ENCODE measurements around the gene BFSP2. TPM values are rescaled to one million over a fixed set of nuclear protein-coding genes. Genes with fewer than 3 reads are reported as not detected.

Gene BFSP2
- polyA plus RNA-seq, 1 experiment = not detected

DNA sequence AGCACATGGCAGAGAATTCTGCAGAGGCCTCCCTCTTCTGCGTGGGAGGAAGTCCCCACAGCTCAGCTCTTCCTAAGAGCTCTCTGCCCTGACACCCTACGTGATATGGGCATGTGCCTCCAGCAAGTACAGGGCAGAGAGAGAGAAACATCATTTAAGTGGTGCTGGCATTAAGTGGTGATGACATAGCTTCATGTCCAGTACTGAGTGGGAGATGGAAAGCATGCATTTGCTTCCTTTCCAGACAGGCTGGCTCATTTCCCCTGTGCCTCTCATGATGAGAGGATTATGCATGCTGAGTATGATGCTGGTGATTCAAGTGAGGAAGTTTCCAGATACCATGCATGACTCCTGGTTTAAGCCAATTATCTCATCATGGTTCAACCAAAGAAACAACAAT lies 26.9 kb downstream of the BFSP2 start:
- CTCF ChIA-PET = interaction anchor here (0.8 to 3.0 kb wide), 5 partner anchors 9 to 701 kb away, joined by 3 to 8 read pairs (median 3); no protein-coding TSS in a partner anchor
- TF ChIP-seq, protein P1, sequence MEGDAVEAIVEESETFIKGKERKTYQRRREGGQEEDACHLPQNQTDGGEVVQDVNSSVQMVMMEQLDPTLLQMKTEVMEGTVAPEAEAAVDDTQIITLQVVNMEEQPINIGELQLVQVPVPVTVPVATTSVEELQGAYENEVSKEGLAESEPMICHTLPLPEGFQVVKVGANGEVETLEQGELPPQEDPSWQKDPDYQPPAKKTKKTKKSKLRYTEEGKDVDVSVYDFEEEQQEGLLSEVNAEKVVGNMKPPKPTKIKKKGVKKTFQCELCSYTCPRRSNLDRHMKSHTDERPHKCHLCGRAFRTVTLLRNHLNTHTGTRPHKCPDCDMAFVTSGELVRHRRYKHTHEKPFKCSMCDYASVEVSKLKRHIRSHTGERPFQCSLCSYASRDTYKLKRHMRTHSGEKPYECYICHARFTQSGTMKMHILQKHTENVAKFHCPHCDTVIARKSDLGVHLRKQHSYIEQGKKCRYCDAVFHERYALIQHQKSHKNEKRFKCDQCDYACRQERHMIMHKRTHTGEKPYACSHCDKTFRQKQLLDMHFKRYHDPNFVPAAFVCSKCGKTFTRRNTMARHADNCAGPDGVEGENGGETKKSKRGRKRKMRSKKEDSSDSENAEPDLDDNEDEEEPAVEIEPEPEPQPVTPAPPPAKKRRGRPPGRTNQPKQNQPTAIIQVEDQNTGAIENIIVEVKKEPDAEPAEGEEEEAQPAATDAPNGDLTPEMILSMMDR (IDR thresholded peaks at IDR 0.05; ENCODE audit: insufficient read depth, low read depth, low read length) = no peak
- H3K27me3 ChIP-seq (ENCODE audit: control insufficient read depth, insufficient read depth, low read length) = peaks cover 4% of the 10 kb centered on the region
- POLR2A ChIA-PET = no interaction called here
- no peak overlapping the region for H3K4me3 ChIP-seq (ENCODE audit: low read depth, low read length)
- no peaks in the 10 kb centered on the region for H3K36me3 ChIP-seq (ENCODE audit: control insufficient read depth, insufficient read depth, low read length)
- DNase-seq (ENCODE audit: low read depth) = no peak

GRCh38 chr3:133428552-133428951 lies 28.7 kb downstream of the BFSP2 start:
- TF ChIP-seq, protein P1 (IDR thresholded peaks at IDR 0.05; ENCODE audit: insufficient read depth, low read depth, low read length) = no peak
- CTCF ChIA-PET = no interaction called here
- DNase-seq (ENCODE audit: low read depth) = no peak
- Histone ChIP-seq H3K36me3 (ENCODE audit: control insufficient read depth, insufficient read depth, low read length) (no peaks in the 10 kb centered on the region), H3K4me3 (ENCODE audit: low read depth, low read length) (no peak overlapping the region), H3K27me3 (ENCODE audit: control insufficient read depth, insufficient read depth, low read length) (0 out of 2 replicates have a peak, but pooled peaks cover 2% of the 10 kb centered on the region)
- POLR2A ChIA-PET = no interaction called here

- 0 out of 2 replicates have a peak, but pooled peaks cover 2% of the 10 kb centered on the region for H3K27me3 ChIP-seq (ENCODE audit: control insufficient read depth, insufficient read depth, low read length)
- TF ChIP-seq, protein P1 (IDR thresholded peaks at IDR 0.05; ENCODE audit: insufficient read depth, low read depth, low read length) = no peak
- no peak overlapping the region for H3K4me3 ChIP-seq (ENCODE audit: low read depth, low read length)
- ChIA-PET POLR2A (no interaction called here), CTCF (no interaction called here)
- no peaks in the 10 kb centered on the region for H3K36me3 ChIP-seq (ENCODE audit: control insufficient read depth, insufficient read depth, low read length)
- DNase-seq (ENCODE audit: low read depth) = no peak
Observed at GRCh38 chr3:133429063-133429462, 29.2 kb downstream of the BFSP2 start.

DNA sequence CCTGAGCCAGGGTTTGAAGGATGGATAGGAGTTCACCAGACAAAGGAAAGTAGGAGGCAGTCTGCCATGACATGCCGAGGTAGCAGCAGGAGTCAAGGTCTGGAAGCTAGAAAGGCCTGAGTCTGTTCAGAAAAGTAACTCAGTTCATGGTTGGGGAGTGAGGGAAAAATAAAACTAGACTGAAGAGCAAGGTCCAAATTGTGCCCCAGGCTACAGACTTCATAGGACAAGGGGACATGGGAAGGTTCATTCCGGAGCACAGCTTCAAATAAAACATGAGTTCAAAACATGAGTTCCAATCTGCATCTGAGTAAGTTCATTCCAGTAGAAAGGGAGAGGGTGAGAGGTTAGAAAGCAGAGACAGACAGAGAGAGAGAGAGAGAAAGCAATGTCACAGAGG lies 39.7 kb downstream of the BFSP2 start:
- ChIA-PET POLR2A (no interaction called here), CTCF (interaction anchor here (0.9 to 1.0 kb wide), 2 partner anchors 13 to 708 kb away, joined by 3 read pairs; no protein-coding TSS in a partner anchor)

DNA sequence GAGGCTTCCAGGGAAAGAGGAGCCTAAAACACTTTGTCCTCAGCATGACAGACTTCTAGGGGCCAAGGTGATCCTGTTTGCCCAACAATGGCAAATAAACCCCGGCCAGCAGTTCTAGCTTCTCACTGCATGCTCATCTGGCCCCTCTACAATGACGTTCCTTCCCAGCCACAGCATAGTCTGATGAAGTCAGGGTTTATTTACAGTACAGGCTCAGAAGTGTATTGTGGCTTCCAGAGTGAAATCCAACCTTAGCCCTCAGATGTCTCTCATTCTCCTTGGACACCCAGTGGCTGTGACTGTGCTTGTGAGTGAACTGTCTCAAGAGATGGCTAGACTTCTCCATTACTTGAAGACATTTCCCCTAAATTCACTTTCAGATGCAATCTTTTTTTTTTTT lies 40.8 kb downstream of the BFSP2 start:
- Histone ChIP-seq H3K36me3 (ENCODE audit: control insufficient read depth, insufficient read depth, low read length) (no peaks in the 10 kb centered on the region), H3K27me3 (ENCODE audit: control insufficient read depth, insufficient read depth, low read length) (peaks cover 2% of the 10 kb centered on the region), H3K4me3 (ENCODE audit: low read depth, low read length) (no peak overlapping the region)
- TF ChIP-seq, protein P1 (IDR thresholded peaks at IDR 0.05; ENCODE audit: insufficient read depth, low read depth, low read length) = no peak
- ChIA-PET POLR2A (no interaction called here), CTCF (no interaction called here)
- DNase-seq (ENCODE audit: low read depth) = no peak

More for the DNA sequence above, 39.7 kb downstream of the BFSP2 start:
- TF ChIP-seq, protein P1 (IDR thresholded peaks at IDR 0.05; ENCODE audit: insufficient read depth, low read depth, low read length) = no peak
- Histone ChIP-seq H3K36me3 (ENCODE audit: control insufficient read depth, insufficient read depth, low read length) (no peaks in the 10 kb centered on the region), H3K27me3 (ENCODE audit: control insufficient read depth, insufficient read depth, low read length) (no peaks in the 10 kb centered on the region; the same call in 1 of the 2 replicates), H3K4me3 (ENCODE audit: low read depth, low read length) (no peak overlapping the region)
- no peak for DNase-seq (ENCODE audit: low read depth)

All from BJ (cell line).